SK-N-SH (cell line): ENCODE measurements around the gene NDUFS8.

ENCODE experiments used
- ELF1 ChIP-seq: IDR thresholded peaks from 2 replicates; pipeline ENCODE4 v1.4.0; 2012
- FOSL2 ChIP-seq: IDR thresholded peaks from 2 replicates; pipeline ENCODE4 v1.4.0; 2012; ENCODE audit warnings: low read depth, mild to moderate bottlenecking, moderate library complexity, borderline replicate concordance
- JUND ChIP-seq: IDR thresholded peaks from 2 replicates; pipeline ENCODE4 v1.4.0; 2012
- NRF1 ChIP-seq: IDR thresholded peaks from 2 replicates; pipeline ENCODE4 v1.6.1; 2012; ENCODE audit warnings: low read depth, mild to moderate bottlenecking, low read length
- PBX3 ChIP-seq: IDR thresholded peaks from 2 replicates; pipeline ENCODE4; 2012
- REST ChIP-seq: IDR thresholded peaks from 2 replicates; pipeline ENCODE4 v1.6.1; 2012; ENCODE audit warnings: mild to moderate bottlenecking, low read depth, low read length, moderate library complexity
- SIN3A ChIP-seq: IDR thresholded peaks from 2 replicates; pipeline ENCODE4 v1.6.1; 2012; ENCODE audit warnings: low read depth, mild to moderate bottlenecking, low read length, moderate library complexity, borderline replicate concordance
- TAF1 ChIP-seq: IDR thresholded peaks from 2 replicates; pipeline ENCODE4 v1.6.1; 2012; ENCODE audit warnings: low read depth, mild to moderate bottlenecking, low read length, moderate library complexity, borderline replicate concordance
- TCF12 ChIP-seq: IDR thresholded peaks from 2 replicates; pipeline ENCODE4 v1.4.0; 2012
- TF ChIP-seq, protein P1 (sequence below): fragments of 200-600 bp; sonication (generic); IDR thresholded peaks from 2 replicates; pipeline ENCODE4 v1.6.1; 2017; ENCODE audit warnings: antibody characterized with exemption, mild to moderate bottlenecking, moderate library complexity
- TF ChIP-seq, protein P2 (sequence below): fragments of 150-350 bp; IDR thresholded peaks from 2 replicates; pipeline ENCODE4 v1.6.1; 2016; ENCODE audit warnings: mild to moderate bottlenecking, low read depth, low read length

DNA sequence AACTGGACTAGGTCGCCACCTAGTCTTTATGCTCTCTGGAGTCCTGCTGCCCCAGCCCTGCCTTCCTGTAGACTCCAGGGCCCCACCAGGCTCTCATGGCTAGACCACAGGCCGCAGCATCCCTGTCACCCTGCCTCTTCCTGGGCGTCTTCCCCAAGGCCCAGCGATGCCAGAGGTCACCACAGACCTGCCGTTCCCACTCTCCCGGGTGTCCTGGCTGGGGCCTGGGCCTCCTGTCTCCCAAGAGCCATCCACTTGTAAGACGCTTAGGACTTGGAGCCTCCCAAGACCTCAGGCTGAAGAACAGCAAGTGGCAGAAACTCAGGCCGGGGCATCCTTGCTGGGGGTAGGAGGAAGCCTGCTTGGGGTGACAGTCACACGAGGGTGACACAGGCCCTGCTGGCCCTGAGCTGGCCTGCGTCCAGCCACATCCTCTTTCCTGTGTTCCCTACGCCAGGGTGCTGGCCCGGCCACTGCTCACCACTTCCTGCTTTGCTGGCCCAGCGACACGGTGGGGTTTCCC, 6.3 kb downstream of the NDUFS8 start:
- TF ChIP-seq, protein P1, sequence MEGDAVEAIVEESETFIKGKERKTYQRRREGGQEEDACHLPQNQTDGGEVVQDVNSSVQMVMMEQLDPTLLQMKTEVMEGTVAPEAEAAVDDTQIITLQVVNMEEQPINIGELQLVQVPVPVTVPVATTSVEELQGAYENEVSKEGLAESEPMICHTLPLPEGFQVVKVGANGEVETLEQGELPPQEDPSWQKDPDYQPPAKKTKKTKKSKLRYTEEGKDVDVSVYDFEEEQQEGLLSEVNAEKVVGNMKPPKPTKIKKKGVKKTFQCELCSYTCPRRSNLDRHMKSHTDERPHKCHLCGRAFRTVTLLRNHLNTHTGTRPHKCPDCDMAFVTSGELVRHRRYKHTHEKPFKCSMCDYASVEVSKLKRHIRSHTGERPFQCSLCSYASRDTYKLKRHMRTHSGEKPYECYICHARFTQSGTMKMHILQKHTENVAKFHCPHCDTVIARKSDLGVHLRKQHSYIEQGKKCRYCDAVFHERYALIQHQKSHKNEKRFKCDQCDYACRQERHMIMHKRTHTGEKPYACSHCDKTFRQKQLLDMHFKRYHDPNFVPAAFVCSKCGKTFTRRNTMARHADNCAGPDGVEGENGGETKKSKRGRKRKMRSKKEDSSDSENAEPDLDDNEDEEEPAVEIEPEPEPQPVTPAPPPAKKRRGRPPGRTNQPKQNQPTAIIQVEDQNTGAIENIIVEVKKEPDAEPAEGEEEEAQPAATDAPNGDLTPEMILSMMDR, result no peak
- TF ChIP-seq FOSL2, result no peak
- TF ChIP-seq REST, result no peak
- TF ChIP-seq JUND, result no peak
- TF ChIP-seq TAF1, result no peak
- TF ChIP-seq ELF1, result no peak
- no peak for TF ChIP-seq SIN3A
- TF ChIP-seq, protein P2, sequence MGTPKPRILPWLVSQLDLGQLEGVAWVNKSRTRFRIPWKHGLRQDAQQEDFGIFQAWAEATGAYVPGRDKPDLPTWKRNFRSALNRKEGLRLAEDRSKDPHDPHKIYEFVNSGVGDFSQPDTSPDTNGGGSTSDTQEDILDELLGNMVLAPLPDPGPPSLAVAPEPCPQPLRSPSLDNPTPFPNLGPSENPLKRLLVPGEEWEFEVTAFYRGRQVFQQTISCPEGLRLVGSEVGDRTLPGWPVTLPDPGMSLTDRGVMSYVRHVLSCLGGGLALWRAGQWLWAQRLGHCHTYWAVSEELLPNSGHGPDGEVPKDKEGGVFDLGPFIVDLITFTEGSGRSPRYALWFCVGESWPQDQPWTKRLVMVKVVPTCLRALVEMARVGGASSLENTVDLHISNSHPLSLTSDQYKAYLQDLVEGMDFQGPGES, result no peak
- no peak for TF ChIP-seq PBX3
- no peak for TF ChIP-seq TCF12
- TF ChIP-seq NRF1, result no peak
